GM18870 (cell line): ENCODE results near the gene F13A1.

Experiments used
- ATAC-seq: cut with Tn5 transposase; IDR thresholded peaks from one replicate; pipeline ENCODE4 v1.9.1; 2021; ENCODE audit warnings: moderate library complexity; ENCODE audit not compliant: unreplicated experiment

F13A1 gene

GRCh38 chr6:6105472-6106036 is 214.9 kb downstream of the F13A1 start:
- ATAC-seq, result no peak
